WERI-Rb-1 (cell line): ENCODE data around the gene EPN2.

Source experiments
- DNase-seq: peaks from one replicate; pipeline ENCODE4 v3.0.0-alpha.2; 2020
- H3K27ac ChIP-seq: fragments of 250-450 bp; sonication (Bioruptor Pico); 2 replicates; pipeline ENCODE4 v1.5.1; 2020; ENCODE audit warnings: mild to moderate bottlenecking, moderate library complexity
- H3K27me3 ChIP-seq: fragments of 250-450 bp; sonication (Bioruptor Pico); 2 replicates; pipeline ENCODE4 v1.5.1; 2021; ENCODE audit warnings: mild to moderate bottlenecking, low read depth, moderate library complexity; ENCODE audit not compliant: insufficient read depth, severe bottlenecking
- H3K36me3 ChIP-seq: fragments of 250-450 bp; sonication (Bioruptor Pico); 2 replicates; pipeline ENCODE4 v1.5.1; 2020; ENCODE audit warnings: mild to moderate bottlenecking, moderate library complexity
- H3K4me3 ChIP-seq: 2 replicates; pipeline ENCODE4 v1.5.1; 2011; ENCODE audit warnings: low read depth, mild to moderate bottlenecking, control low read depth, low read length
- H3K9me3 ChIP-seq: fragments of 250-450 bp; sonication (Bioruptor Pico); 2 replicates; pipeline ENCODE4 v1.5.1; 2021; ENCODE audit warnings: mild to moderate bottlenecking, moderate library complexity; ENCODE audit not compliant: severe bottlenecking
- CTCF ChIP-seq: IDR thresholded peaks from 2 replicates; pipeline ENCODE4 v1.5.1; 2011; ENCODE audit warnings: low read depth, mild to moderate bottlenecking, control low read depth, inconsistent platforms, low read length

The EPN2 gene

GRCh38 chr17:19313066-19313745, 76.0 kb downstream of the EPN2 start:
- H3K27me3 ChIP-seq = no peaks in the 10 kb centered on the region
- no peak for DNase-seq
- no peak overlapping the region for H3K27ac ChIP-seq
- no peak overlapping the region for H3K4me3 ChIP-seq
- peaks cover 14% of the 10 kb centered on the region; the same call in 1 of the 2 replicates for H3K36me3 ChIP-seq
- H3K9me3 ChIP-seq = no peaks in the 10 kb centered on the region
- no peak for TF ChIP-seq CTCF

- H3K27ac ChIP-seq = no peak overlapping the region
- TF ChIP-seq CTCF = no peak
Measured at GRCh38 chr17:19313746-19314651, 76.8 kb downstream of the EPN2 start.

GRCh38 chr17:19315104-19315503, 77.9 kb downstream of the EPN2 start:
- H3K36me3 ChIP-seq = peaks cover 14% of the 10 kb centered on the region; the same call in 1 of the 2 replicates
- H3K27me3 ChIP-seq = no peaks in the 10 kb centered on the region
- no peak for DNase-seq
- no peaks in the 10 kb centered on the region for H3K9me3 ChIP-seq
- no peak overlapping the region for H3K4me3 ChIP-seq
- TF ChIP-seq CTCF = no peak
- H3K27ac ChIP-seq = no peak overlapping the region

More at GRCh38 chr17:19313746-19314651, 76.8 kb downstream of the EPN2 start:
- no peaks in the 10 kb centered on the region for H3K27me3 ChIP-seq
- no peak for DNase-seq
- peaks cover 14% of the 10 kb centered on the region; the same call in 1 of the 2 replicates for H3K36me3 ChIP-seq
- no peak overlapping the region for H3K4me3 ChIP-seq
- H3K9me3 ChIP-seq = no peaks in the 10 kb centered on the region

GRCh38 chr17:19316761-19317358, 79.7 kb downstream of the EPN2 start:
- Histone ChIP-seq H3K4me3 (no peak overlapping the region), H3K27ac (peak overlapping the region; percentile 75), H3K9me3 (no peaks in the 10 kb centered on the region), H3K27me3 (no peaks in the 10 kb centered on the region), H3K36me3 (peaks cover 12% of the 10 kb centered on the region; the same call in 1 of the 2 replicates)
- no peak for TF ChIP-seq CTCF
- no peak for DNase-seq

GRCh38 chr17:19317359-19318095, 80.4 kb downstream of the EPN2 start:
- peak; percentile 76 for TF ChIP-seq CTCF
- Histone ChIP-seq H3K4me3 (peak overlapping the region; percentile 24), H3K27ac (peak overlapping the region; percentile 75), H3K36me3 (peaks cover 7% of the 10 kb centered on the region; the same call in 1 of the 2 replicates), H3K27me3 (no peaks in the 10 kb centered on the region), H3K9me3 (no peaks in the 10 kb centered on the region)
- DNase-seq = peak; percentile 98
